Esophagus squamous epithelium (tissue), 4 donors: ENCODE results near the gene RNF212.

Experiments
- POLR2A ChIP-seq, 4 donors: fragments of 450-650 bp; IDR thresholded peaks; one replicate each; pipeline ENCODE4 v1.6.1; 2017; ENCODE audit warnings: antibody characterized with exemption in 4 of 4, mild to moderate bottlenecking in 4 of 4, moderate library complexity in 3 of 4
- TF ChIP-seq, protein P1 (sequence below), 6 experiments: fragments of 450-650 bp in 4 of 6; fragments of 200-600 bp in 2 of 6; sonication (generic) in 2 of 6; IDR thresholded peaks; one replicate each; pipeline ENCODE4 v1.5.1; 2016 to 2019; ENCODE audit warnings: antibody characterized with exemption in 6 of 6, mild to moderate bottlenecking in 4 of 6, moderate library complexity in 4 of 6

DNA sequence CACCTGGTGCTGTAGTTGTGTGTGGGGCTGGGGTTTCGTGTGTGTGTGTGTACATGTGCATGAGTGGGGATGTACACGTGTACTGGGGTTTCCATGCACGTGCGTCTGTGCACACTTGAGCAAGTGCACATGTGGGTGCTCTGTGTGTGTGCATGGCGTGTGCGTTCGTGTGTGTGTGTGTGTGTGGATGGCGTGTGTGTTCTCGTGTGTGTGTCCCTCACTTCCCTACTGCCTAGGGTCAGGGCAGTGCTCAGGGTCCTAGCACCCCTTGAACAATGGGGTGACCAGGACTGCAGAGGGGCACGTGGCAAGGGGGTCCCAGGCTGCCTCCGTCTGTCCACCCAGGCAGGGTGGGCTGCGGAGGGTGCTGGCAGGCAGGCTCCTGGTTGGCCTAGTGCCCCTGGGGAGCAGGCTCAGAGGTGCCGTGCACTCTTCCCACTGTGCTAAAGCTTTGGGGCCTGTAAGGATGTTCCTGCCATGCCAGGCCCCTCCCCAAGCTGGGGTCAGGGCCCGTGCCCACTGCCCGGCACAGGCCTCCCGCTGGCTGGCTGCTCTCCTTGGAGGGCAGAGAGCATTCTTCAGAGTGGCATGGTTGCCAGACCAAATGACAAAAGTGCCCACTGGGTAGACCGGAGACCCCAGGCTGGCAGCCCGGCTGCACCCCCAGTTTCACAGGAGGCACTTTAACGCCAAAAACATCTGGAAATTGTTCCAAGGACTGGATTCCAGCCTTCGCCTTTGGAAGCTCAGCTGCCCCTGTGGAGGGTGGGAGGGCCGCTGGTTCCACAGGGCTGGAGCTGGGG lies 72.8 kb downstream of the RNF212 start:
- TF ChIP-seq, protein P1, sequence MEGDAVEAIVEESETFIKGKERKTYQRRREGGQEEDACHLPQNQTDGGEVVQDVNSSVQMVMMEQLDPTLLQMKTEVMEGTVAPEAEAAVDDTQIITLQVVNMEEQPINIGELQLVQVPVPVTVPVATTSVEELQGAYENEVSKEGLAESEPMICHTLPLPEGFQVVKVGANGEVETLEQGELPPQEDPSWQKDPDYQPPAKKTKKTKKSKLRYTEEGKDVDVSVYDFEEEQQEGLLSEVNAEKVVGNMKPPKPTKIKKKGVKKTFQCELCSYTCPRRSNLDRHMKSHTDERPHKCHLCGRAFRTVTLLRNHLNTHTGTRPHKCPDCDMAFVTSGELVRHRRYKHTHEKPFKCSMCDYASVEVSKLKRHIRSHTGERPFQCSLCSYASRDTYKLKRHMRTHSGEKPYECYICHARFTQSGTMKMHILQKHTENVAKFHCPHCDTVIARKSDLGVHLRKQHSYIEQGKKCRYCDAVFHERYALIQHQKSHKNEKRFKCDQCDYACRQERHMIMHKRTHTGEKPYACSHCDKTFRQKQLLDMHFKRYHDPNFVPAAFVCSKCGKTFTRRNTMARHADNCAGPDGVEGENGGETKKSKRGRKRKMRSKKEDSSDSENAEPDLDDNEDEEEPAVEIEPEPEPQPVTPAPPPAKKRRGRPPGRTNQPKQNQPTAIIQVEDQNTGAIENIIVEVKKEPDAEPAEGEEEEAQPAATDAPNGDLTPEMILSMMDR (IDR thresholded peaks at IDR 0.05), result no peak
- no peak for TF ChIP-seq POLR2A (IDR thresholded peaks at IDR 0.05)
